Activated naive CD8-positive, alpha-beta T cell treated with anti-CD3 and anti-CD28 coated beads, Interleukin-2, amount 10 ng/mL, durations not matched to agents 7 days and 5 days (primary cell): ENCODE data around the gene CCDC9B. TPM values are rescaled to one million over a fixed set of nuclear protein-coding genes. Genes with fewer than 3 reads are reported as not detected.
A peak's percentile ranks its signal among the peaks of the same experiment; 100 is the strongest.

Experiments used
- ATAC-seq: fragments of 150-1000 bp; cut with Tn5 transposase; one replicate; pipeline ENCODE4 v1.10.0; 2021; ENCODE audit warnings: low read depth, moderate library complexity
- POLR2A ChIA-PET: fragments of 350-600 bp; sonication (Branson Sonifier 250); formaldehyde crosslinking; loops from one replicate; lab custom pipeline; 2021; ENCODE audit warnings: antibody characterized with exemption; lab: Charles Lee
- DNase-seq: peaks from one replicate; pipeline ENCODE4 v3.0.0; 2021
- H3K27ac Mint-ChIP-seq: one replicate; pipeline ENCODE4 v1.8.0; 2022; ENCODE audit warnings: mild to moderate bottlenecking, mixed read lengths
- H3K27me3 Mint-ChIP-seq: one replicate; pipeline ENCODE4 v1.8.0; 2022; ENCODE audit warnings: mild to moderate bottlenecking, moderate library complexity, mixed read lengths
- H3K36me3 Mint-ChIP-seq: one replicate; pipeline ENCODE4 v1.8.0; 2021; ENCODE audit warnings: mild to moderate bottlenecking, mixed read lengths
- H3K4me1 Mint-ChIP-seq: one replicate; pipeline ENCODE4 v1.8.0; 2021; ENCODE audit warnings: mixed read lengths
- H3K4me3 Mint-ChIP-seq: one replicate; pipeline ENCODE4 v1.8.0; 2022; ENCODE audit warnings: mild to moderate bottlenecking, moderate library complexity, mixed read lengths
- H3K9me3 Mint-ChIP-seq: one replicate; pipeline ENCODE4 v1.8.0; 2021; ENCODE audit warnings: mixed read lengths
- total RNA-seq, 2 experiments: library from RNA; stranded (reverse); gene quantifications; one replicate each; pipeline ENCODE4 v1.2.3, GENCODE V29; 2021

The CCDC9B gene
- total RNA-seq, result 1 to 10 TPM; 2.3 to 2.6 TPM

- H3K9me3 Mint-ChIP-seq, result no peaks in the 10 kb centered on the region
- no peaks in the 10 kb centered on the region for H3K27me3 Mint-ChIP-seq
- H3K4me1 Mint-ChIP-seq, result peaks cover 5% of the 10 kb centered on the region
- DNase-seq (no peak), ATAC-seq (no peak)
- no peak within 1 kb of the TSS for H3K4me3 Mint-ChIP-seq
- POLR2A ChIA-PET, result interaction anchor here (1.1 kb wide), 1 partner anchor 34 kb away, joined by 5 read pairs; the partner anchor contains the start of gene PLCB2
- H3K36me3 Mint-ChIP-seq, result no peaks in the 10 kb centered on the region
- no peak within 1 kb of the TSS for H3K27ac Mint-ChIP-seq
These were observed at the start of gene CCDC9B for GRCh38 chr15:40340740-40341400. TSS of gene CCDC9B (minus strand) at chr15:40340939. CDS start at chr15:40340819, 120 bp downstream.

DNA sequence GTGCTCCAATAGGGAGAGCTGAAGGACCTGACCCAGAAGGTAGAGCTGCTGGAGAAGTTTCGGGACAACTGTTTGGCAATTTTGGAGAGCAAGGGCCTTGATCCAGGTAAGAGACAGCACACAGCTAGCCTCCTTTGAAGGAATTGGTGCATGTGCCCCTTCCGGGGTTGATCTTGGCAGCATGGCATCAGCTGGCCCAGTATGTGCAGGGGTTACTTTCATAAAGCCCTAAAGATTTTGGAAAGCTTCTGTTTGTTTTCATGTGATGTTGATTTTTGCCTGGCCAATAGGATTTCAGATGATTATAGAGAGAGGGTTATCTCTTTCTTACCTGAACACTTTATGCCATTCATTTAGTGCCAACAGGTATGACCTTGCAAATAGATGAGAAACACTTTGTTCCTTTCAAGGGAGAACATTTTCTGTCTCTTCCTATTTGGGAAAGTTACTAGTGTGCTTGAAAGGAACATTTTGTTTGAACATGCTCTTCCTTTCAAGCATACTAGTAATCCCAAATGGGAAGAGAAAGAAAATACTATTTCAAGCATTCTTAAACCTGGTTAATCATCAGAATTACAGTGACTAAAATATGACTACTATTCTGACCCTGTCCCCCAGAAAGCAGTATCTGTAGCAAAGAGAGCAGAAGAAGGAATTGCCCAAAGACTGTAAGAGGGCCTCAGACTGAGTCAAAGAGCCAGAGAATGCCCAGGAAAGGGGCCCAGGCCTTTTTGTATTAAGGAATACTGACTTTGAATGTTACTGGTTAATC, 49.3 kb upstream of the CCDC9B start:
- H3K4me1 Mint-ChIP-seq, result peaks cover 6% of the 10 kb centered on the region
- no peak for ATAC-seq
- no peak overlapping the region for H3K4me3 Mint-ChIP-seq
- no peaks in the 10 kb centered on the region for H3K27me3 Mint-ChIP-seq
- no peak overlapping the region for H3K27ac Mint-ChIP-seq
- H3K9me3 Mint-ChIP-seq, result no peaks in the 10 kb centered on the region
- DNase-seq, result no peak
- peaks cover 62% of the 10 kb centered on the region for H3K36me3 Mint-ChIP-seq
- POLR2A ChIA-PET, result interaction anchor here (1.4 kb wide), 1 partner anchor 8 kb away, joined by 6 read pairs; no protein-coding TSS in a partner anchor

DNA sequence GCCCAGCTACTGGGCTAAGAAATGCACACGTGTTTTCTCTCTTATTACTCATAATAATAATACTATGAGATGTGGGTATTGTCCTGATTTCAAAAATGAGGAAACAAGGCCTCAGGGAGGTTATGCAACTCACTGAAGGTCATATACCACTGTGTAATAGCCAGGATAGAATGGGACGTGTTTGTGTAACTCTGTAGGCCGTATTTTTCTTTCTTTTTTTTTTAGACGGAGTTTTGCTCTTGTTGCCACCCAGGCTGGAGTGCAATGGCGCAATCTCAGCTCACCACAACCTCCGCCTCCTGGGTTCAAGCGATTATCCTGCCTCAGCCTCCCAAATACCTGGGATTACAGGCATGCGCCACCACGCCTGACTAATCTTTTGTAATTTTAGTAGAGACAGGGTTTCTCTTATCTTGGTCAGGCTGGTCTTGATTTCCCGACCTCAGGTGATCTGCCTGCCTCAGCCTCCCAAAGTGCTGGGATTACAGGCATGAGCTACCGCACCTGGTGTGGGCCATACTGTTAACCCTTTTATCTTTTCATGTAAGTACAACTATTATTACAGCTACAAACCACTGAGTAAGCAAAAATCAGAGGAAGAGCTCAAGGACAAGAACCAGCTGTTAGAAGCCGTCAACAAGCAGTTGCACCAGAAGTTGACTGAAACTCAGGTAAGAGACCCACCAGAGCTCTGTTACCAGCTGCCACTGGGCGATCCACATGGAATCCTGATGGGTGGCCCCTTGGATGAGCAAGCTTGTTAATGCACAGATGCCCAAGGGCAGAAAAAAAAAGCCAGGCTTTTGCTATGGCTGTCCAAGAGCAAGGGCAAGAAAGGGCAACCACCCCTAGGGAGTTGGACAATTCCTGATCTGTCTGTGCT, 48.4 kb upstream of the CCDC9B start:
- POLR2A ChIA-PET, result interaction anchor here (1.4 kb wide), 1 partner anchor 9 kb away, joined by 6 read pairs; no protein-coding TSS in a partner anchor
- peaks cover 68% of the 10 kb centered on the region for H3K36me3 Mint-ChIP-seq
- no peaks in the 10 kb centered on the region for H3K27me3 Mint-ChIP-seq
- DNase-seq, result no peak
- H3K9me3 Mint-ChIP-seq, result no peaks in the 10 kb centered on the region
- peaks cover 13% of the 10 kb centered on the region for H3K4me1 Mint-ChIP-seq
- ATAC-seq, result no peak
- no peak overlapping the region for H3K4me3 Mint-ChIP-seq
- H3K27ac Mint-ChIP-seq, result no peak overlapping the region

- ATAC-seq, result no peak
- Mint-ChIP-seq H3K9me3 (no peaks in the 10 kb centered on the region), H3K4me3 (no peak overlapping the region), H3K27me3 (no peaks in the 10 kb centered on the region), H3K36me3 (peaks cover 59% of the 10 kb centered on the region), H3K4me1 (peaks cover 25% of the 10 kb centered on the region), H3K27ac (no peak overlapping the region)
- no peak for DNase-seq
- POLR2A ChIA-PET, result interaction anchor here (1.7 kb wide), 1 partner anchor 19 kb away, joined by 6 read pairs; the partner anchor contains the start of gene IVD
These were observed 45.7 kb upstream of the CCDC9B start for GRCh38 chr15:40386480-40386879.

- H3K9me3 Mint-ChIP-seq, result no peaks in the 10 kb centered on the region
- H3K27ac Mint-ChIP-seq, result peak within 1 kb of the TSS; percentile 93
- ATAC-seq, result peak; percentile 97
- DNase-seq, result peak; percentile 86
- peak within 1 kb of the TSS; percentile 99 for H3K4me3 Mint-ChIP-seq
- peaks cover 35% of the 10 kb centered on the region for H3K36me3 Mint-ChIP-seq
- peaks cover 8% of the 10 kb centered on the region for H3K27me3 Mint-ChIP-seq
- POLR2A ChIA-PET, result interaction anchor here (1.0 to 3.3 kb wide), 5 partner anchors 10 to 36 kb away, joined by 3 to 31 read pairs (median 4); partner anchors contain the start of genes DISP2 and IVD
- H3K4me1 Mint-ChIP-seq, result peaks cover 23% of the 10 kb centered on the region
These were observed 42.1 kb upstream of the CCDC9B start, which contains the start of gene KNSTRN for GRCh38 chr15:40382580-40383456. TSS of gene KNSTRN (plus strand) at chr15:40382721. CDS start at chr15:40382836, 115 bp downstream.

- no peak for ATAC-seq
- no peak overlapping the region for H3K4me3 Mint-ChIP-seq
- H3K27ac Mint-ChIP-seq, result no peak overlapping the region
- no peaks in the 10 kb centered on the region for H3K9me3 Mint-ChIP-seq
- DNase-seq, result no peak
- peaks cover 23% of the 10 kb centered on the region for H3K4me1 Mint-ChIP-seq
- POLR2A ChIA-PET, result interaction anchor here (1.0 to 3.3 kb wide), 5 partner anchors 10 to 37 kb away, joined by 3 to 31 read pairs (median 4); partner anchors contain the start of genes DISP2 and IVD
- H3K27me3 Mint-ChIP-seq, result peaks cover 8% of the 10 kb centered on the region
- peaks cover 27% of the 10 kb centered on the region for H3K36me3 Mint-ChIP-seq
These were observed 41.2 kb upstream of the CCDC9B start for GRCh38 chr15:40381818-40382529.

DNA sequence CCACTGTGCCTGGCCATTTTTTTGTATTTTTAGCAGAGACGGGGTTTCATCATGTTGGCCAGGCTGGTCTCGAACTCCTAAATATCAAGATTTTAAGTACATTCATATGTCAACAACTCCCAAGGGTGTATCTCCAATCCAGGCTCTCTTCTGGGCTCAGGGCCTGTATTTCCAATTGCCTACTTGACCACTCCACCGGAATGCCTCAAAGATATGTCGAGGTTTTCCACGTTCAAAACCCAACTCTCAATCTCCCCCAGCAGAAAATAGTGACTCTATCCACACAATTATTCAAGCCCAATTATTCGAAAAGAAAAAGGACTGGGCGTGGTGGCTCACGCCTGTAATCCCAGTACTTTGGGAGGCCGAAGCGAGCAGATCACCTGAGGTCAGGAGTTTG, 39.9 kb upstream of the CCDC9B start:
- POLR2A ChIA-PET, result no interaction called here
- no peak overlapping the region for H3K4me3 Mint-ChIP-seq
- ATAC-seq, result no peak
- H3K9me3 Mint-ChIP-seq, result no peaks in the 10 kb centered on the region
- peaks cover 25% of the 10 kb centered on the region for H3K4me1 Mint-ChIP-seq
- peaks cover 8% of the 10 kb centered on the region for H3K27me3 Mint-ChIP-seq
- peaks cover 21% of the 10 kb centered on the region for H3K36me3 Mint-ChIP-seq
- DNase-seq, result no peak
- no peak overlapping the region for H3K27ac Mint-ChIP-seq

- POLR2A ChIA-PET, result no interaction called here
- Mint-ChIP-seq H3K4me3 (no peak overlapping the region), H3K27ac (no peak overlapping the region), H3K36me3 (peaks cover 15% of the 10 kb centered on the region), H3K9me3 (no peaks in the 10 kb centered on the region), H3K4me1 (peaks cover 20% of the 10 kb centered on the region), H3K27me3 (peaks cover 8% of the 10 kb centered on the region)
- no peak for ATAC-seq
- DNase-seq, result no peak
These were observed 39.1 kb upstream of the CCDC9B start for GRCh38 chr15:40379853-40380252.

GRCh38 chr15:40379374-40379773, 38.6 kb upstream of the CCDC9B start:
- H3K4me3 Mint-ChIP-seq, result no peak overlapping the region
- H3K36me3 Mint-ChIP-seq, result peaks cover 10% of the 10 kb centered on the region
- ATAC-seq, result no peak
- H3K9me3 Mint-ChIP-seq, result no peaks in the 10 kb centered on the region
- peaks cover 8% of the 10 kb centered on the region for H3K27me3 Mint-ChIP-seq
- peaks cover 16% of the 10 kb centered on the region for H3K4me1 Mint-ChIP-seq
- POLR2A ChIA-PET, result no interaction called here
- no peak for DNase-seq
- no peak overlapping the region for H3K27ac Mint-ChIP-seq

- no peaks in the 10 kb centered on the region for H3K9me3 Mint-ChIP-seq
- no peak overlapping the region for H3K4me3 Mint-ChIP-seq
- H3K27ac Mint-ChIP-seq, result no peak overlapping the region
- peaks cover 6% of the 10 kb centered on the region for H3K4me1 Mint-ChIP-seq
- DNase-seq, result no peak
- no peak for ATAC-seq
- POLR2A ChIA-PET, result no interaction called here
- no peaks in the 10 kb centered on the region for H3K36me3 Mint-ChIP-seq
- peaks cover 8% of the 10 kb centered on the region for H3K27me3 Mint-ChIP-seq
These were observed 36.9 kb upstream of the CCDC9B start for GRCh38 chr15:40377606-40378005.

GRCh38 chr15:40372981-40373380, 32.2 kb upstream of the CCDC9B start:
- no peak for ATAC-seq
- no peak for DNase-seq
- H3K27ac Mint-ChIP-seq, result no peak overlapping the region
- H3K27me3 Mint-ChIP-seq, result peaks cover 17% of the 10 kb centered on the region
- no peaks in the 10 kb centered on the region for H3K36me3 Mint-ChIP-seq
- peaks cover 4% of the 10 kb centered on the region for H3K4me1 Mint-ChIP-seq
- H3K9me3 Mint-ChIP-seq, result no peaks in the 10 kb centered on the region
- H3K4me3 Mint-ChIP-seq, result no peak overlapping the region
- POLR2A ChIA-PET, result no interaction called here
